ENCODE data around the gene ACAA2. TPM values are rescaled to one million over a fixed set of nuclear protein-coding genes. Genes with fewer than 3 reads are reported as not detected.

ACAA2 gene
- polyA plus RNA-seq, 1 experiment: 33.8 TPM

DNA sequence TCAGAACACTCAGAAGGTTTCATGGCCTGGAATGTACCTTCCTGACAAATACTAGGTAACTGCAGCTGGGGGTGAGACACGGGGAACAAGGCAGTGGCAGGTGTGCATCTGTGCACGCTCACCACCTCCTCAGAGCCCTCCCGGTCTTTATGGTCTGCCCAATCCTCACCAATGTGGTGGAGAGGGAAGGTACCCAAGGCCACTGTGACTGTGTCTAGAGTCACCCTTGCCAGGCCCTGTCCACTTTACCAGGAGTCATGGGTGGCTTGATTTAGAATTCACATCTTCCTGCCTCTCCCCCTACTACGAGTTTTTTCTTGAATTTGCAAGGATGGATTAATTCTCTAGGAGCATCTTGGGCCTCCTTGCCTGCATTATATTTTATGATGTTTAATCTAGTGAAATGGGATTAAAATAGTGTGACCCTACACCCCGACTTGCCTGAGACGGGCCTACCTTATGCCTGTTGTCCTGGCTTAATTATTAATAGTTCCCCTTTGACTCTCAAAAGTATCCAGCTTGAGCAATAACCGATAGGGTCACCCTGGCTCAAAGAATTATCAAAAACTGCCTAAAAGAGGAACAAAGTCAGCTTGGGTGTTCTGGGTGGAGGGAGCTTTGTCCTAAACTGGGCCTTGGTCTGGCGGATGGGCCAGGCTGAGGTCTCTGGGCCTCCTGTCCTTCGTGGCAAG lies 56.5 kb downstream of the ACAA2 start:
- H3K27ac ChIP-seq (ENCODE audit: low read depth, low read length): no peak overlapping the region
- ChIA-PET POLR2A (no interaction called here), CTCF (no interaction called here)
- TF ChIP-seq, protein P1, sequence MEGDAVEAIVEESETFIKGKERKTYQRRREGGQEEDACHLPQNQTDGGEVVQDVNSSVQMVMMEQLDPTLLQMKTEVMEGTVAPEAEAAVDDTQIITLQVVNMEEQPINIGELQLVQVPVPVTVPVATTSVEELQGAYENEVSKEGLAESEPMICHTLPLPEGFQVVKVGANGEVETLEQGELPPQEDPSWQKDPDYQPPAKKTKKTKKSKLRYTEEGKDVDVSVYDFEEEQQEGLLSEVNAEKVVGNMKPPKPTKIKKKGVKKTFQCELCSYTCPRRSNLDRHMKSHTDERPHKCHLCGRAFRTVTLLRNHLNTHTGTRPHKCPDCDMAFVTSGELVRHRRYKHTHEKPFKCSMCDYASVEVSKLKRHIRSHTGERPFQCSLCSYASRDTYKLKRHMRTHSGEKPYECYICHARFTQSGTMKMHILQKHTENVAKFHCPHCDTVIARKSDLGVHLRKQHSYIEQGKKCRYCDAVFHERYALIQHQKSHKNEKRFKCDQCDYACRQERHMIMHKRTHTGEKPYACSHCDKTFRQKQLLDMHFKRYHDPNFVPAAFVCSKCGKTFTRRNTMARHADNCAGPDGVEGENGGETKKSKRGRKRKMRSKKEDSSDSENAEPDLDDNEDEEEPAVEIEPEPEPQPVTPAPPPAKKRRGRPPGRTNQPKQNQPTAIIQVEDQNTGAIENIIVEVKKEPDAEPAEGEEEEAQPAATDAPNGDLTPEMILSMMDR (IDR thresholded peaks at IDR 0.05; ENCODE audit: low read depth, low read length): no peak
- H3K4me3 ChIP-seq (ENCODE audit: low read depth, low read length): no peak overlapping the region
- H3K9me3 ChIP-seq (ENCODE audit: control insufficient read depth, insufficient read depth, low read length): no peaks in the 10 kb centered on the region; the same call in 1 of the 2 replicates
- no peak for DNase-seq (ENCODE audit: low read depth, low spot score)
- no peaks in the 10 kb centered on the region for H3K27me3 ChIP-seq (ENCODE audit: control insufficient read depth, insufficient read depth, low read length)

DNA sequence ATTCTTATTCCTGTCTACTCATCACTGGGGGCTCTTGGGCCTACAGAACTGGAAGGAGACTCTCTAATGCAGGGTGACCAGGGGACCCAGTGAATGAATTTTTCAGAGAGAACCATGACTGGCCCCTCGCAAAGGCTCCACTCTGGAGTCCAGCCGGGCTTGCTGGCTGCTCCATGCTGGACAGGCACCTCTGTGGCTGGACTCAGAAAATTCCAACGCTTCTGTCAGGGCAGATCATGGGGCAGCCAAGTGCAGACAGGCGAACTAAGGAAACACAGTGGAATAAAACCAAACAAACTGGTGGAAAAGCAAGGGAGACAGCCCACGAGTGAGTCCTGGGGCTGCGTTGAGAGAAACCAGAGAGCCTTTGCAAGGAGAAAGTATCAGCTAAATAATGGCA lies 57.2 kb downstream of the ACAA2 start:
- Histone ChIP-seq H3K9me3 (ENCODE audit: control insufficient read depth, insufficient read depth, low read length) (no peaks in the 10 kb centered on the region; the same call in 1 of the 2 replicates), H3K4me3 (ENCODE audit: low read depth, low read length) (no peak overlapping the region), H3K27me3 (ENCODE audit: control insufficient read depth, insufficient read depth, low read length) (no peaks in the 10 kb centered on the region), H3K27ac (ENCODE audit: low read depth, low read length) (no peak overlapping the region)
- ChIA-PET CTCF (no interaction called here), POLR2A (no interaction called here)
- TF ChIP-seq, protein P1 (IDR thresholded peaks at IDR 0.05; ENCODE audit: low read depth, low read length): no peak
- DNase-seq (ENCODE audit: low read depth, low spot score): no peak

DNA sequence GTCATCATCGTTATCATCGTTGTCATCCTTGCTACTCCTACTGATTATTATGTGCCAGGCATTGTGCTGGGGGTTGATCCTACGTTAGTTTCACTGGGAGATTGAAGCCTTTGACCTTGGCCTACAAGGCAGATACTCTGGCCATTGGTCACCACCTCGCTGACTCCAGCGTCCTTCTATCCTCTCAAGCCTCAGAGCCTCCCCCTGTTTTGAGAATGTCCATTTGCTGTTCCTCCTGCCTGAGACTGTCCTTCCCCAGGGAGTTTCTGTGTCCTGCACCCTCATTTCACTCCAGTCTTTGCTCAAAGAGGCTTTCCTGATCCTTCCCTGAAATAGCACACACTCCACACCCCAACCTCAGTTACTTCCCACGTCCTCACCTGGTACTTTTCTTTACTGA lies 57.8 kb downstream of the ACAA2 start:
- no peaks in the 10 kb centered on the region for H3K9me3 ChIP-seq (ENCODE audit: control insufficient read depth, insufficient read depth, low read length)
- no peaks in the 10 kb centered on the region for H3K27me3 ChIP-seq (ENCODE audit: control insufficient read depth, insufficient read depth, low read length)
- TF ChIP-seq, protein P1 (IDR thresholded peaks at IDR 0.05; ENCODE audit: low read depth, low read length): no peak
- ChIA-PET POLR2A (no interaction called here), CTCF (interaction anchor here (0.6 kb wide), 1 partner anchor 247 kb away, joined by 3 read pairs; no protein-coding TSS in a partner anchor)
- no peak overlapping the region for H3K4me3 ChIP-seq (ENCODE audit: low read depth, low read length)
- no peak overlapping the region for H3K27ac ChIP-seq (ENCODE audit: low read depth, low read length)
- no peak for DNase-seq (ENCODE audit: low read depth, low spot score)

GRCh38 chr18:49754866-49755265 lies 58.5 kb downstream of the ACAA2 start:
- no peak for DNase-seq (ENCODE audit: low read depth, low spot score)

DNA sequence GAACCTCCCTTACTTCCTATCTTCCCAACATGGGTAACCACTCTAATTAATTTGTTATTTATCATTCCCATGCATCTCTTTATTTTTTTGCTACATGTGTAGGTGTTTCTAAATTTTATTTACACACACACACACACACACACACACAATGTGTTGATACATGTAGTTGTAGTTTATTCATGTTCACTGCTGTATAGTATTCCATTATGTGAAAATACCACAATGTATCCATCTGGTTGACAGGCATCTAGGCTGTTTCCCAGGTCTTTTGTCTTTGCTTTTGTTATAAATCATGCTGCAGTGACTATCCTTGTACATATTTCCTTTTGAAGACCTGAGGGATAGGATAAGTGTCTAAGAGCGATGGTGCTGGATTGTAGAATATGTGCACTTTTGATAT lies 59.7 kb downstream of the ACAA2 start:
- POLR2A ChIA-PET: no interaction called here
- Histone ChIP-seq H3K27ac (ENCODE audit: low read depth, low read length) (no peak overlapping the region), H3K4me3 (ENCODE audit: low read depth, low read length) (no peak overlapping the region), H3K9me3 (ENCODE audit: control insufficient read depth, insufficient read depth, low read length) (no peaks in the 10 kb centered on the region), H3K27me3 (ENCODE audit: control insufficient read depth, insufficient read depth, low read length) (no peaks in the 10 kb centered on the region)
- CTCF ChIA-PET: no interaction called here
- TF ChIP-seq, protein P1 (IDR thresholded peaks at IDR 0.05; ENCODE audit: low read depth, low read length): no peak
- DNase-seq (ENCODE audit: low read depth, low spot score): no peak

More at GRCh38 chr18:49754866-49755265, 58.5 kb downstream of the ACAA2 start:
- H3K27me3 ChIP-seq (ENCODE audit: control insufficient read depth, insufficient read depth, low read length): no peaks in the 10 kb centered on the region
- no peak overlapping the region for H3K4me3 ChIP-seq (ENCODE audit: low read depth, low read length)
- no peak overlapping the region for H3K27ac ChIP-seq (ENCODE audit: low read depth, low read length)
- POLR2A ChIA-PET: interaction anchor here (0.6 kb wide), 1 partner anchor 260 kb away, joined by 8 read pairs; no protein-coding TSS in a partner anchor
- CTCF ChIA-PET: interaction anchor here (0.6 kb wide), 1 partner anchor 246 kb away, joined by 3 read pairs; no protein-coding TSS in a partner anchor
- TF ChIP-seq, protein P1 (IDR thresholded peaks at IDR 0.05; ENCODE audit: low read depth, low read length): no peak
- H3K9me3 ChIP-seq (ENCODE audit: control insufficient read depth, insufficient read depth, low read length): no peaks in the 10 kb centered on the region
